HepG2 (cell line): ENCODE measurements around the gene CADPS. TPM values are rescaled to one million over a fixed set of nuclear protein-coding genes. Genes with fewer than 3 reads are reported as not detected.

ENCODE experiments used
- ATAC-seq: fragments of 200-7000 bp; cut with Tn5 transposase; 3 replicates; pipeline ENCODE4 v1.9.1; 2020; ENCODE audit warnings: mild to moderate bottlenecking, moderate library complexity
- BruUV-seq: library from RNA; stranded (reverse); fragments of 400-500 nt; replicated peaks from 2 replicates; lab custom pipeline; 2021; lab: Mats Ljungman, UMichigan
- CTCF ChIA-PET: fragments of 300-600 bp; formaldehyde crosslinking; extraction: SDS; loops from one replicate; lab custom pipeline; 2021; ENCODE audit warnings: low total read pairs, inconsistent platforms, low intra/inter-chr PET ratio; lab: Yijun Ruan, JAX
- POLR2A ChIA-PET: fragments of 350-600 bp; sonication (Branson Sonifier 250); formaldehyde crosslinking; loops from one replicate; lab custom pipeline; 2020; ENCODE audit warnings: antibody characterized with exemption, inconsistent platforms; lab: Yijun Ruan, JAX
- DNase-seq: peaks from one replicate; pipeline ENCODE4 v3.0.0-alpha.2; 2015; ENCODE audit warnings: low spot score
- FAIRE-seq: peaks from 3 replicates; lab custom pipeline; 2011; peaks lifted over from hg19 to GRCh38; lab: Jason Lieb, UNC
- H2AFZ ChIP-seq: one replicate; pipeline ENCODE4 v1.6.1; 2011; ENCODE audit warnings: low read length, inconsistent platforms
- H3K27ac ChIP-seq: fragments of 300-600 bp; 3 replicates; pipeline ENCODE4 v1.8.0; 2011; ENCODE audit warnings: mixed run types, mild to moderate bottlenecking, mixed read lengths, low read length, inconsistent platforms; ENCODE audit not compliant: insufficient read depth; ENCODE audit errors: extremely low read length
- H3K27me3 ChIP-seq, 2 experiments: fragments of 200-600 bp in 1 of 2; 2 replicates in 1 of 2; 3 replicates in 1 of 2; pipeline versions ENCODE4 v1.6.0 to v1.8.0; 2011; ENCODE audit warnings: low read length in 2 of 2, mild to moderate bottlenecking in 2 of 2, moderate library complexity in 2 of 2, inconsistent platforms in 1 of 2; ENCODE audit not compliant: insufficient read depth in 2 of 2, control insufficient read depth in 1 of 2
- H3K36me3 ChIP-seq, 2 experiments: fragments of 200-600 bp in 1 of 2; replicated peaks in 1 of 2; 2 replicates in 1 of 2; 3 replicates in 1 of 2; pipeline versions ENCODE4 v1.5.1 to v1.8.0; 2011; ENCODE audit warnings: low read length in 2 of 2, inconsistent platforms in 1 of 2; ENCODE audit not compliant: insufficient read depth in 2 of 2, control insufficient read depth in 1 of 2
- H3K4me1 ChIP-seq: 2 replicates; pipeline ENCODE4 v1.5.1; 2012; ENCODE audit warnings: low read length, inconsistent platforms; ENCODE audit not compliant: insufficient read depth
- H3K4me2 ChIP-seq: 2 replicates; pipeline ENCODE4 v1.6.0; 2011; ENCODE audit warnings: low read depth, low read length, inconsistent platforms
- H3K4me3 ChIP-seq, 3 experiments: fragments of 200-600 bp in 1 of 3; sonication (generic), shearing (Covaris generic) in 1 of 3; replicated peaks in 1 of 3; 2 replicates each; pipeline ENCODE4 v1.5.1; 2011 to 2016; ENCODE audit warnings: low read length in 3 of 3, inconsistent platforms in 2 of 3, low read depth in 2 of 3, mild to moderate bottlenecking in 2 of 3, control low read depth in 1 of 3, mixed read lengths in 1 of 3; ENCODE audit not compliant: insufficient read depth in 1 of 3
- H3K79me2 ChIP-seq: one replicate; pipeline ENCODE4 v1.6.1; 2011; ENCODE audit warnings: low read length, inconsistent platforms; ENCODE audit not compliant: insufficient read depth
- H3K9ac ChIP-seq: 2 replicates; pipeline ENCODE4 v1.6.0; 2011; ENCODE audit warnings: mild to moderate bottlenecking, low read depth, low read length, inconsistent platforms; ENCODE audit not compliant: insufficient read depth
- H3K9me3 ChIP-seq: 2 replicates; pipeline ENCODE4 v1.5.1; 2012; ENCODE audit warnings: mild to moderate bottlenecking, low read length
- H4K20me1 ChIP-seq: 2 replicates; pipeline ENCODE4 v1.6.0; 2011; ENCODE audit warnings: inconsistent platforms, mild to moderate bottlenecking, low read length, moderate library complexity; ENCODE audit not compliant: insufficient read depth
- ARNT2 ChIP-seq: sonication (generic); formaldehyde crosslinking; IDR thresholded peaks from 2 replicates; pipeline ENCODE4 v1.8.0; 2022; ENCODE audit warnings: mild to moderate bottlenecking, low read depth, missing genetic modification reagents, moderate library complexity
- CEBPG ChIP-seq: IDR thresholded peaks from 2 replicates; pipeline ENCODE4 v1.6.1; 2016
- DMTF1 ChIP-seq: sonication (generic); formaldehyde crosslinking; IDR thresholded peaks from 2 replicates; pipeline ENCODE4 v1.4.0; 2020; ENCODE audit warnings: mild to moderate bottlenecking, missing genetic modification reagents
- DR1 ChIP-seq: sonication (generic); formaldehyde crosslinking; IDR thresholded peaks from 2 replicates; pipeline ENCODE4 v1.8.0; 2021; ENCODE audit warnings: mild to moderate bottlenecking, missing genetic modification reagents, inconsistent platforms
- GPBP1L1 ChIP-seq: sonication (generic); formaldehyde crosslinking; IDR thresholded peaks from 2 replicates; pipeline ENCODE4 v1.5.0; 2020; ENCODE audit warnings: mild to moderate bottlenecking, missing genetic modification reagents
- HDAC6 ChIP-seq: fragments of 200-600 bp; sonication (generic); IDR thresholded peaks from 2 replicates; pipeline ENCODE4 v1.7.0; 2017; ENCODE audit warnings: mild to moderate bottlenecking, antibody characterized with exemption, low read length, low read depth
- IRF9 ChIP-seq: sonication (generic); formaldehyde crosslinking; IDR thresholded peaks from 2 replicates; pipeline ENCODE4 v1.8.0; 2022; ENCODE audit warnings: missing genetic modification reagents, mild to moderate bottlenecking, borderline replicate concordance
- PTBP1 ChIP-seq: fragments of 200-400 bp; formaldehyde crosslinking; IDR thresholded peaks from 2 replicates; pipeline ENCODE4 v1.6.1; 2018; ENCODE audit warnings: low read length, low read depth; ENCODE audit not compliant: poor library complexity, severe bottlenecking
- RBM22 ChIP-seq: fragments of 200-400 bp; formaldehyde crosslinking; optimal IDR thresholded peaks from 2 replicates; pipeline ENCODE3; 2017; ENCODE audit warnings: mild to moderate bottlenecking, low read length, moderate library complexity
- TBP ChIP-seq: sonication (generic); formaldehyde crosslinking; IDR thresholded peaks from 2 replicates; pipeline ENCODE4 v1.5.0; 2020; ENCODE audit warnings: missing genetic modification reagents
- XBP1 ChIP-seq: sonication (generic); formaldehyde crosslinking; IDR thresholded peaks from 2 replicates; pipeline ENCODE4 v1.5.0; 2020; ENCODE audit warnings: missing genetic modification reagents
- ZNF510 ChIP-seq: sonication (generic); formaldehyde crosslinking; IDR thresholded peaks from 2 replicates; pipeline ENCODE4 v1.4.0; 2020; ENCODE audit warnings: low read depth, mild to moderate bottlenecking, missing genetic modification reagents
- ZNF564 ChIP-seq: sonication (generic); formaldehyde crosslinking; IDR thresholded peaks from 2 replicates; pipeline ENCODE4 v1.8.1; 2023; ENCODE audit warnings: mild to moderate bottlenecking, missing genetic modification reagents
- ZNF580 ChIP-seq: IDR thresholded peaks from 2 replicates; pipeline ENCODE4 v1.6.1; 2016; ENCODE audit warnings: low read depth, borderline replicate concordance
- ZNF780A ChIP-seq: sonication (generic); formaldehyde crosslinking; IDR thresholded peaks from 2 replicates; pipeline ENCODE4 v1.8.0; 2022; ENCODE audit warnings: mild to moderate bottlenecking, missing genetic modification reagents, moderate library complexity
- WGBS: methylation state at CpG from one replicate; pipeline ENCODE4 v1.1.6; 2017; ENCODE audit warnings: low lambda C conversion rate; 5-methylcytosine and 5-hydroxymethylcytosine counted together
- in situ Hi-C: cut with HindIII; loops from 2 replicates; pipeline ENCODE4 v1.10.0; 2017; ENCODE audit warnings: low pct_unique_long_range_greater_than_20kb; ENCODE audit not compliant: extremely low pct_ligation_motif_present
- intact Hi-C: fragments of 100-400 bp; cut with micrococcal nuclease; formaldehyde crosslinking; loops from one replicate; pipeline ENCODE4 v1.10.0; 2022; ENCODE audit not compliant: unreplicated experiment
- polyA plus RNA-seq, 8 experiments: library from polyadenylated mRNA; depleted of rRNA in 3 of 8; stranded (reverse) in 7 of 8; unstranded in 1 of 8; fragments of >200 nt; fragmentation: Illumina TruSeq in 4 of 8; extraction: Trizol in 4 of 8; gene quantifications; 2 replicates each; pipeline versions ENCODE4 v1.2.1 to v1.2.3, GENCODE V29; 2011 to 2016; ENCODE audit warnings: low read depth in 4 of 8, missing spikeins in 1 of 8, mixed read lengths in 1 of 8; ENCODE audit not compliant: insufficient read depth in 1 of 8
- total RNA-seq, 5 experiments: library from RNA; depleted of rRNA; stranded (reverse); fragments of >200 nt; fragmentation: Illumina TruSeq; extraction: Trizol; gene quantifications; 2 replicates each; pipeline ENCODE4 v1.2.3, GENCODE V29; 2016; ENCODE audit warnings: low read depth in 1 of 5
- TF ChIP-seq, protein P1 (sequence below): IDR thresholded peaks from 2 replicates; pipeline ENCODE4 v1.4.0; 2020; ENCODE audit warnings: mild to moderate bottlenecking, missing genetic modification reagents
- TF ChIP-seq, protein P2 (sequence below): sonication (generic); formaldehyde crosslinking; IDR thresholded peaks from 2 replicates; pipeline ENCODE4 v1.4.0; 2020; ENCODE audit warnings: mild to moderate bottlenecking, missing genetic modification reagents

CADPS gene
- total and polyA plus RNA-seq, 2 of the 13 experiments (the other 11 are each of a cell fraction or from before 2014, with no cell fraction given) = not detected

DNA sequence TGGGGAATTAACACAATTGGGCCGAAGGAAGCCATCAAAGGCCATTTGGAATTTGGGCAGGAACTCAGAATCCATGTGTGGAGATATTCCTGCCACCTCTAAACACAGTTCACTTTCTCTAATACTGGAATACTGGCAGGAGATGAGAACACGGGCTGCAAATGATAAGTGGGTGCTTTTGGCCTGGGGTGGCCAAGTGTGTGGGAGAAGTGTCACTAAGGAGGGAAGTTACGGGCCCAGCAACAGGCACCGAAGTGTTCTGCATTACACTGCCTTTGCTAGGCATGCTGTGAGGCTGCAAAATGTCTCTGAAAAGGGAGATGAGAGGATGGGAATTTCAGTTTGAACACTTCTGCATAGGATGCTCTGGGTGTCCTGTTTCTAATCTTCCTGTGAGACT lies 412.4 kb downstream of the CADPS start:
- no peaks in the 10 kb centered on the region for H3K9me3 ChIP-seq
- no peak for TF ChIP-seq HDAC6
- TF ChIP-seq, protein P1, sequence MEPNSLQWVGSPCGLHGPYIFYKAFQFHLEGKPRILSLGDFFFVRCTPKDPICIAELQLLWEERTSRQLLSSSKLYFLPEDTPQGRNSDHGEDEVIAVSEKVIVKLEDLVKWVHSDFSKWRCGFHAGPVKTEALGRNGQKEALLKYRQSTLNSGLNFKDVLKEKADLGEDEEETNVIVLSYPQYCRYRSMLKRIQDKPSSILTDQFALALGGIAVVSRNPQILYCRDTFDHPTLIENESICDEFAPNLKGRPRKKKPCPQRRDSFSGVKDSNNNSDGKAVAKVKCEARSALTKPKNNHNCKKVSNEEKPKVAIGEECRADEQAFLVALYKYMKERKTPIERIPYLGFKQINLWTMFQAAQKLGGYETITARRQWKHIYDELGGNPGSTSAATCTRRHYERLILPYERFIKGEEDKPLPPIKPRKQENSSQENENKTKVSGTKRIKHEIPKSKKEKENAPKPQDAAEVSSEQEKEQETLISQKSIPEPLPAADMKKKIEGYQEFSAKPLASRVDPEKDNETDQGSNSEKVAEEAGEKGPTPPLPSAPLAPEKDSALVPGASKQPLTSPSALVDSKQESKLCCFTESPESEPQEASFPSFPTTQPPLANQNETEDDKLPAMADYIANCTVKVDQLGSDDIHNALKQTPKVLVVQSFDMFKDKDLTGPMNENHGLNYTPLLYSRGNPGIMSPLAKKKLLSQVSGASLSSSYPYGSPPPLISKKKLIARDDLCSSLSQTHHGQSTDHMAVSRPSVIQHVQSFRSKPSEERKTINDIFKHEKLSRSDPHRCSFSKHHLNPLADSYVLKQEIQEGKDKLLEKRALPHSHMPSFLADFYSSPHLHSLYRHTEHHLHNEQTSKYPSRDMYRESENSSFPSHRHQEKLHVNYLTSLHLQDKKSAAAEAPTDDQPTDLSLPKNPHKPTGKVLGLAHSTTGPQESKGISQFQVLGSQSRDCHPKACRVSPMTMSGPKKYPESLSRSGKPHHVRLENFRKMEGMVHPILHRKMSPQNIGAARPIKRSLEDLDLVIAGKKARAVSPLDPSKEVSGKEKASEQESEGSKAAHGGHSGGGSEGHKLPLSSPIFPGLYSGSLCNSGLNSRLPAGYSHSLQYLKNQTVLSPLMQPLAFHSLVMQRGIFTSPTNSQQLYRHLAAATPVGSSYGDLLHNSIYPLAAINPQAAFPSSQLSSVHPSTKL (CRISPR knock-in tag) = no peak
- TF ChIP-seq ZNF510 (CRISPR knock-in tag) = no peak
- TF ChIP-seq DR1 (CRISPR knock-in tag) = no peak
- TF ChIP-seq, protein P2, sequence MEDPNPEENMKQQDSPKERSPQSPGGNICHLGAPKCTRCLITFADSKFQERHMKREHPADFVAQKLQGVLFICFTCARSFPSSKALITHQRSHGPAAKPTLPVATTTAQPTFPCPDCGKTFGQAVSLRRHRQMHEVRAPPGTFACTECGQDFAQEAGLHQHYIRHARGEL = no peak
- TF ChIP-seq TBP (CRISPR knock-in tag) = no peak
- no peak for TF ChIP-seq GPBP1L1 (CRISPR knock-in tag)
- TF ChIP-seq IRF9 (CRISPR knock-in tag) = no peak
- TF ChIP-seq CEBPG (CRISPR knock-in tag) = no peak
- no peak for TF ChIP-seq ZNF580 (CRISPR knock-in tag)
- no peak for TF ChIP-seq DMTF1
- no peak for TF ChIP-seq RBM22
- no peak for TF ChIP-seq ZNF780A (CRISPR knock-in tag)
- no peak for TF ChIP-seq XBP1 (CRISPR knock-in tag)
- no peak for TF ChIP-seq ZNF564 (CRISPR knock-in tag)
- no peak for TF ChIP-seq ARNT2 (CRISPR knock-in tag)
- no peak for TF ChIP-seq PTBP1

More for the DNA sequence above, 412.4 kb downstream of the CADPS start:
- H3K4me3 ChIP-seq = no peak overlapping the region
- H3K36me3 ChIP-seq = no peaks in the 10 kb centered on the region
- ATAC-seq = no peak
- H3K9ac ChIP-seq = no peak overlapping the region
- 6% methylated on average over 4 of the region's 4 CpGs for WGBS
- FAIRE-seq = no peak
- no peaks in the 10 kb centered on the region for H3K79me2 ChIP-seq
- DNase-seq = no peak
- H3K27me3 ChIP-seq = peaks cover 0 to 15% of the 10 kb centered on the region in 2 experiments; a peak in 2 of 5 replicates
- H3K4me2 ChIP-seq = no peak overlapping the region
- POLR2A ChIA-PET = no interaction called here
- no peak overlapping the region for H3K27ac ChIP-seq
- no peak overlapping the region for H2AFZ ChIP-seq
- CTCF ChIA-PET = no interaction called here
- intact Hi-C loops = no loop called here
- no peaks in the 10 kb centered on the region for H3K4me1 ChIP-seq
- in situ Hi-C loops = no loop called here
- no TSS peak for BruUV-seq
- no peaks in the 10 kb centered on the region for H4K20me1 ChIP-seq
